CD4-positive, alpha-beta T cell treated with Interferon gamma for 1 hour (primary cell): ENCODE data around the gene MTHFD2.
"Not testable (repeated sequence)": the region's sequence is repeated elsewhere in the genome, so short reads cannot be mapped to it uniquely, and the experiment has no call there.

Source experiments
- DNase-seq: peaks from one replicate; pipeline ENCODE4 v3.0.0-alpha.2; 2020

The MTHFD2 gene

GRCh38 chr2:74198461-74199274, at the start of gene MTHFD2:
MTHFD2 (plus strand) TSS chr2:74198615; CDS start chr2:74198642, 27 bp downstream.
- peak; percentile 92 for DNase-seq

GRCh38 chr2:74149247-74149525, 49.2 kb upstream of the MTHFD2 start:
- no peak for DNase-seq

GRCh38 chr2:74149570-74150319, 48.7 kb upstream of the MTHFD2 start:
- DNase-seq: no peak

- no peak for DNase-seq
Observed at GRCh38 chr2:74152954-74153353, 45.5 kb upstream of the MTHFD2 start.

- DNase-seq: no peak
Observed at GRCh38 chr2:74155830-74156229, 42.6 kb upstream of the MTHFD2 start.

GRCh38 chr2:74162951-74163350, 35.5 kb upstream of the MTHFD2 start:
- no peak for DNase-seq

- no peak for DNase-seq
Observed at GRCh38 chr2:74164761-74165160, 33.7 kb upstream of the MTHFD2 start.

- no peak for DNase-seq
Observed at GRCh38 chr2:74168739-74169138, 29.7 kb upstream of the MTHFD2 start.

GRCh38 chr2:74174909-74175308, 23.5 kb upstream of the MTHFD2 start:
- DNase-seq: no peak

GRCh38 chr2:74177696-74178095, 20.7 kb upstream of the MTHFD2 start:
- no peak for DNase-seq

GRCh38 chr2:74178211-74179062, 20.0 kb upstream of the MTHFD2 start, which contains the start of gene MOB1A:
MOB1A (minus strand) TSS chr2:74178879; CDS start chr2:74178674, 205 bp downstream.
- peak; percentile 97 for DNase-seq

GRCh38 chr2:74179063-74179865, 19.2 kb upstream of the MTHFD2 start:
- no peak for DNase-seq

- peak; percentile 73 for DNase-seq
Observed at GRCh38 chr2:74181739-74182138, 16.7 kb upstream of the MTHFD2 start.

- DNase-seq: no peak
Observed at GRCh38 chr2:74183878-74184277, 14.5 kb upstream of the MTHFD2 start.

- DNase-seq: peak; percentile 84
Observed at GRCh38 chr2:74186038-74186437, 12.4 kb upstream of the MTHFD2 start.

GRCh38 chr2:74186706-74187105, 11.7 kb upstream of the MTHFD2 start:
- DNase-seq: not testable (repeated sequence)

- DNase-seq: no peak
Observed at GRCh38 chr2:74188018-74188601, 10.3 kb upstream of the MTHFD2 start.

GRCh38 chr2:74188696-74189095, 9.7 kb upstream of the MTHFD2 start:
- DNase-seq: no peak

- no peak for DNase-seq
Observed at GRCh38 chr2:74191596-74192380, 6.6 kb upstream of the MTHFD2 start.

GRCh38 chr2:74194799-74195198, 3.6 kb upstream of the MTHFD2 start:
- no peak for DNase-seq

GRCh38 chr2:74197049-74197448, 1.4 kb upstream of the MTHFD2 start:
- DNase-seq: no peak
